22Rv1 (cell line): ENCODE results near the gene HSD3B7.

ENCODE experiments used
- CTCF ChIP-seq: fragments of 450-650 bp; IDR thresholded peaks from 2 replicates; pipeline ENCODE4 v1.5.1; 2017; ENCODE audit warnings: mild to moderate bottlenecking
- ZFX ChIP-seq: fragments of 450-650 bp; IDR thresholded peaks from 2 replicates; pipeline ENCODE4 v1.6.1; 2017; ENCODE audit warnings: antibody characterized with exemption, borderline replicate concordance

DNA sequence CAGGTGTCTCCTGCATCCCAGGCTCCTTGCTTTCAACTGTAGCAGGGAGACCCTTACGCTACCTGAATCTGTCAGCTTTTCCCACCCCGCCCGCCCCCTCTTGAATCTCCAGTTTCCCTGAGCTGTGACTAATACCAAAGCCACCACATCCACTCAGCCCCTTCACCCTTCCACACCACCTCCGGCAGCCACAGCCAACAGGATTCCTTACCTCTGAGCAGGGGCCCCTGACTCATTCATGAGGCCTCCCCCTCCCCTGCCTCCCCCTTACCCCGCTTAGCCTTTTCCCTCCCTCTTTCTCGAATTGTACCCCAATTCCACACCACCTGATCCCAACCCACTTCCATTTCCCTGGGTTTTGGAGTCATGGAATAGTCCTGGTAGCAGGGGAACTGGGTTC lies 23.1 kb downstream of the HSD3B7 start:
- TF ChIP-seq CTCF (no peak), ZFX (no peak)
